ENCODE measurements around the gene MAN1B1. TPM values are rescaled to one million over a fixed set of nuclear protein-coding genes. Genes with fewer than 3 reads are reported as not detected.

The MAN1B1 gene
- total RNA-seq, 2 donors from 2014 or later, result 62.0 to 62.3 TPM

GRCh38 chr9:137068539-137069507 lies 18.0 kb upstream of the MAN1B1 start:
- no peak overlapping the region for H3K27ac Mint-ChIP-seq
- no peak for DNase-seq

GRCh38 chr9:137069508-137070091 lies 17.2 kb upstream of the MAN1B1 start:
- H3K4me1 Mint-ChIP-seq, result peaks cover 14% of the 10 kb centered on the region
- H3K27ac Mint-ChIP-seq, result no peak overlapping the region
- peaks cover 5% of the 10 kb centered on the region for H3K27me3 Mint-ChIP-seq
- no peaks in the 10 kb centered on the region for H3K36me3 Mint-ChIP-seq (ENCODE audit: low read depth)
- H3K9me3 ChIP-seq (ENCODE audit: control insufficient read depth, low read length, poor library complexity, severe bottlenecking), result no peaks in the 10 kb centered on the region
- no peak for DNase-seq
- peak overlapping the region; percentile 43 for H3K4me3 Mint-ChIP-seq
- no peak for ATAC-seq

More at GRCh38 chr9:137068539-137069507, 18.0 kb upstream of the MAN1B1 start:
- H3K9me3 ChIP-seq (ENCODE audit: control insufficient read depth, low read length, poor library complexity, severe bottlenecking), result no peaks in the 10 kb centered on the region
- no peak for ATAC-seq
- peaks cover 17% of the 10 kb centered on the region for H3K4me1 Mint-ChIP-seq
- no peaks in the 10 kb centered on the region for H3K36me3 Mint-ChIP-seq (ENCODE audit: low read depth)
- H3K4me3 Mint-ChIP-seq, result peak overlapping the region; percentile 53
- H3K27me3 Mint-ChIP-seq, result peaks cover 5% of the 10 kb centered on the region

- peak within 1 kb of the TSS; percentile 32 for H3K27ac Mint-ChIP-seq
Measured at GRCh38 chr9:137070201-137070905, 16.4 kb upstream of the MAN1B1 start, which contains the start of gene SAPCD2. Gene SAPCD2, minus strand, starts transcription at chr9:137070557. Its CDS starts 97 bp downstream, at chr9:137070460.

GRCh38 chr9:137070906-137071275 lies 15.9 kb upstream of the MAN1B1 start:
- Mint-ChIP-seq H3K4me1 (peaks cover 11% of the 10 kb centered on the region), H3K36me3 (ENCODE audit: low read depth) (no peaks in the 10 kb centered on the region), H3K27ac (peak overlapping the region; percentile 32), H3K27me3 (peaks cover 5% of the 10 kb centered on the region), H3K4me3 (peak overlapping the region; percentile 84)
- no peaks in the 10 kb centered on the region for H3K9me3 ChIP-seq (ENCODE audit: control insufficient read depth, low read length, poor library complexity, severe bottlenecking)
- no peak for DNase-seq
- no peak for ATAC-seq

More at GRCh38 chr9:137070201-137070905, 16.4 kb upstream of the MAN1B1 start, which contains the start of gene SAPCD2:
- H3K27me3 Mint-ChIP-seq, result peaks cover 5% of the 10 kb centered on the region
- H3K4me1 Mint-ChIP-seq, result peaks cover 14% of the 10 kb centered on the region
- ATAC-seq (peak; percentile 91), DNase-seq (peak; percentile 72 to 81 (median 80))
- H3K9me3 ChIP-seq (ENCODE audit: control insufficient read depth, low read length, poor library complexity, severe bottlenecking), result no peaks in the 10 kb centered on the region
- H3K36me3 Mint-ChIP-seq (ENCODE audit: low read depth), result no peaks in the 10 kb centered on the region
- H3K4me3 Mint-ChIP-seq, result peak within 1 kb of the TSS; percentile 84

GRCh38 chr9:137071282-137071681 lies 15.5 kb upstream of the MAN1B1 start:
- Mint-ChIP-seq H3K36me3 (ENCODE audit: low read depth) (no peaks in the 10 kb centered on the region), H3K27me3 (peaks cover 5% of the 10 kb centered on the region), H3K4me1 (peaks cover 11% of the 10 kb centered on the region), H3K4me3 (peak overlapping the region; percentile 84), H3K27ac (peak overlapping the region; percentile 32)
- ATAC-seq (no peak), DNase-seq (no peak)
- no peaks in the 10 kb centered on the region for H3K9me3 ChIP-seq (ENCODE audit: control insufficient read depth, low read length, poor library complexity, severe bottlenecking)

- no peak for DNase-seq
- Mint-ChIP-seq H3K27ac (no peak overlapping the region), H3K4me1 (peaks cover 7% of the 10 kb centered on the region), H3K36me3 (ENCODE audit: low read depth) (no peaks in the 10 kb centered on the region), H3K27me3 (no peaks in the 10 kb centered on the region), H3K4me3 (no peak overlapping the region)
- no peak for ATAC-seq
- H3K9me3 ChIP-seq (ENCODE audit: control insufficient read depth, low read length, poor library complexity, severe bottlenecking), result no peaks in the 10 kb centered on the region
Measured at GRCh38 chr9:137073992-137074399, 12.8 kb upstream of the MAN1B1 start.

- no peaks in the 10 kb centered on the region for H3K9me3 ChIP-seq (ENCODE audit: control insufficient read depth, low read length, poor library complexity, severe bottlenecking)
- Mint-ChIP-seq H3K27ac (no peak overlapping the region), H3K4me1 (peaks cover 7% of the 10 kb centered on the region), H3K27me3 (no peaks in the 10 kb centered on the region), H3K36me3 (ENCODE audit: low read depth) (no peaks in the 10 kb centered on the region), H3K4me3 (no peak overlapping the region)
- ATAC-seq, result no peak
- no peak for DNase-seq
Measured at GRCh38 chr9:137074657-137075274, 12.0 kb upstream of the MAN1B1 start.

GRCh38 chr9:137075275-137075775 lies 11.5 kb upstream of the MAN1B1 start:
- H3K9me3 ChIP-seq (ENCODE audit: control insufficient read depth, low read length, poor library complexity, severe bottlenecking), result no peaks in the 10 kb centered on the region
- Mint-ChIP-seq H3K4me3 (no peak overlapping the region), H3K36me3 (ENCODE audit: low read depth) (no peaks in the 10 kb centered on the region), H3K27me3 (no peaks in the 10 kb centered on the region), H3K27ac (no peak overlapping the region), H3K4me1 (peaks cover 7% of the 10 kb centered on the region)
- DNase-seq (no peak), ATAC-seq (no peak)

- H3K27ac Mint-ChIP-seq, result no peak overlapping the region
- no peaks in the 10 kb centered on the region for H3K36me3 Mint-ChIP-seq (ENCODE audit: low read depth)
- H3K4me3 Mint-ChIP-seq, result peak overlapping the region; percentile 69
- H3K27me3 Mint-ChIP-seq, result no peaks in the 10 kb centered on the region
- no peaks in the 10 kb centered on the region for H3K4me1 Mint-ChIP-seq
- H3K9me3 ChIP-seq (ENCODE audit: control insufficient read depth, low read length, poor library complexity, severe bottlenecking), result no peaks in the 10 kb centered on the region
- ATAC-seq (no peak), DNase-seq (no peak)
Measured at GRCh38 chr9:137076636-137077009, 10.2 kb upstream of the MAN1B1 start.

GRCh38 chr9:137077010-137077747 lies 9.6 kb upstream of the MAN1B1 start, which contains the start of gene UAP1L1:
Gene UAP1L1, plus strand, starts transcription at chr9:137077517. Its CDS starts 16 bp downstream, at chr9:137077533.
- H3K4me1 Mint-ChIP-seq, result no peaks in the 10 kb centered on the region
- H3K9me3 ChIP-seq (ENCODE audit: control insufficient read depth, low read length, poor library complexity, severe bottlenecking), result no peaks in the 10 kb centered on the region
- peak within 1 kb of the TSS; percentile 83 for H3K4me3 Mint-ChIP-seq
- ATAC-seq, result peak; percentile 80
- H3K36me3 Mint-ChIP-seq (ENCODE audit: low read depth), result no peaks in the 10 kb centered on the region
- peak; percentile 32 to 56 (median 47) for DNase-seq
- no peaks in the 10 kb centered on the region for H3K27me3 Mint-ChIP-seq
- no peak within 1 kb of the TSS for H3K27ac Mint-ChIP-seq

GRCh38 chr9:137077758-137078693 lies 8.8 kb upstream of the MAN1B1 start:
- no peaks in the 10 kb centered on the region for H3K9me3 ChIP-seq (ENCODE audit: control insufficient read depth, low read length, poor library complexity, severe bottlenecking)
- Mint-ChIP-seq H3K27ac (no peak overlapping the region), H3K4me1 (no peaks in the 10 kb centered on the region), H3K36me3 (ENCODE audit: low read depth) (no peaks in the 10 kb centered on the region), H3K27me3 (no peaks in the 10 kb centered on the region), H3K4me3 (peak overlapping the region; percentile 83)
- DNase-seq, result no peak
- ATAC-seq, result peak; percentile 49
